ENCODE data around the gene ZNF37A.

DNA sequence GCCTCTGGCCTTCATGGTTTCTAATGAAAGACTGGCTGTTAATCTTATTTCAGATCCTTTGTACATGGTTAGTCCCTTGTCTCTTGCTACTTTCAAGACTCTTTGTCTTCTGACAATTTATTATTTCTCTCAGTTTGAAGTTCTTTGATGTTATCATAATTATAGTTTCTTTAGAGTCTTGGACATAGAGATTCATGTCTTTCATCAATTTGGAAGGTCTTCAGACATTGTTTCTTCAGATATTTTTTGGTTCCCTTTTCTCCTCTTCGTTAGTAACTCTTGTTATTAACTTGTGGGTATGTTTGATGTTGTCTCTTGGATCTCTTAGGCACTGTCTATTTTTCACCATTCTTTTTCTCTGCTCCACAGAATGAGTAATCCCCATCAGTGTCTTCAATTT is 8.7 kb downstream of the ZNF37A start:
- TF ChIP-seq SP1 (IDR thresholded peaks at IDR 0.05; ENCODE audit: low read depth) = no peak
- TF ChIP-seq, protein P1, sequence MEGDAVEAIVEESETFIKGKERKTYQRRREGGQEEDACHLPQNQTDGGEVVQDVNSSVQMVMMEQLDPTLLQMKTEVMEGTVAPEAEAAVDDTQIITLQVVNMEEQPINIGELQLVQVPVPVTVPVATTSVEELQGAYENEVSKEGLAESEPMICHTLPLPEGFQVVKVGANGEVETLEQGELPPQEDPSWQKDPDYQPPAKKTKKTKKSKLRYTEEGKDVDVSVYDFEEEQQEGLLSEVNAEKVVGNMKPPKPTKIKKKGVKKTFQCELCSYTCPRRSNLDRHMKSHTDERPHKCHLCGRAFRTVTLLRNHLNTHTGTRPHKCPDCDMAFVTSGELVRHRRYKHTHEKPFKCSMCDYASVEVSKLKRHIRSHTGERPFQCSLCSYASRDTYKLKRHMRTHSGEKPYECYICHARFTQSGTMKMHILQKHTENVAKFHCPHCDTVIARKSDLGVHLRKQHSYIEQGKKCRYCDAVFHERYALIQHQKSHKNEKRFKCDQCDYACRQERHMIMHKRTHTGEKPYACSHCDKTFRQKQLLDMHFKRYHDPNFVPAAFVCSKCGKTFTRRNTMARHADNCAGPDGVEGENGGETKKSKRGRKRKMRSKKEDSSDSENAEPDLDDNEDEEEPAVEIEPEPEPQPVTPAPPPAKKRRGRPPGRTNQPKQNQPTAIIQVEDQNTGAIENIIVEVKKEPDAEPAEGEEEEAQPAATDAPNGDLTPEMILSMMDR (IDR thresholded peaks at IDR 0.05 in 2 of 3, conservative IDR thresholded peaks at IDR 0.05 in 1 of 3; ENCODE audit: borderline replicate concordance in 1 of 3, insufficient read depth in 1 of 3, low read depth in 2 of 3, low read length in 2 of 3) = no peak
- no peak for TF ChIP-seq EZH2 (IDR thresholded peaks at IDR 0.05)
